Testis (tissue), 3 donors: ENCODE results near the gene RILPL2. TPM values are rescaled to one million over a fixed set of nuclear protein-coding genes. Genes with fewer than 3 reads are reported as not detected.
"Not testable (repeated sequence)": the region's sequence is repeated elsewhere in the genome, so short reads cannot be mapped to it uniquely, and the experiment has no call there.

ENCODE experiments used
- DNase-seq: peaks from one replicate; pipeline ENCODE4 v3.0.0-alpha.2; 2019
- H3K27ac ChIP-seq, 2 donors: fragments of 200-600 bp; sonication (generic); one replicate each; pipeline ENCODE4 v1.5.1; 2019
- H3K27me3 ChIP-seq: fragments of 200-600 bp; sonication (generic); one replicate; pipeline ENCODE4 v1.5.1; 2019
- H3K36me3 ChIP-seq: fragments of 200-600 bp; sonication (generic); one replicate; pipeline ENCODE4 v1.5.1; 2017; ENCODE audit warnings: low read depth; ENCODE audit errors: missing control alignments
- H3K4me1 ChIP-seq: fragments of 200-600 bp; sonication (generic); one replicate; pipeline ENCODE4 v1.5.1; 2019
- H3K4me3 ChIP-seq, 2 donors: fragments of 200-600 bp; sonication (generic); one replicate each; pipeline ENCODE4 v1.5.1; 2017 to 2019
- H3K9me3 ChIP-seq: fragments of 200-600 bp; sonication (generic); one replicate; pipeline ENCODE4 v1.5.1; 2017
- POLR2A ChIP-seq: fragments of 450-650 bp; IDR thresholded peaks from one replicate; pipeline ENCODE4 v1.6.1; 2017; ENCODE audit warnings: antibody characterized with exemption, mild to moderate bottlenecking, moderate library complexity
- WGBS, 2 donors: methylation state at CpG; one replicate each; pipeline ENCODE4 v1.1.5; 2018; 5-methylcytosine and 5-hydroxymethylcytosine counted together
- intact Hi-C: fragments of 100-400 bp; cut with DNase I; formaldehyde crosslinking; loops from one replicate; pipeline ENCODE4 v1.15.1; 2023; ENCODE audit warnings: low total_unique reads
- polyA plus RNA-seq: library from polyadenylated mRNA; stranded (reverse); fragments of 350-450 nt; fragmentation: Illumina TruSeq; extraction: RNeasy Lipid Tissue Mini Kit (QIAGEN cat#74804); gene quantifications from one replicate; pipeline ENCODE4 v1.2.3, GENCODE V29; 2014; ENCODE audit warnings: low read depth, low replicate concordance; ENCODE audit not compliant: insufficient read depth
- total RNA-seq, 2 donors: library from RNA; depleted of rRNA; stranded (reverse); fragments of >200 nt; gene quantifications; one replicate each; pipeline ENCODE4 v1.2.3, GENCODE V29; 2016
- TF ChIP-seq, protein P1 (sequence below), 3 experiments: fragments of 450-650 bp in 2 of 3; fragments of 200-600 bp in 1 of 3; sonication (generic) in 1 of 3; IDR thresholded peaks; one replicate each; pipeline ENCODE4 v1.5.1; 2016 to 2019; ENCODE audit warnings: antibody characterized with exemption in 3 of 3, mild to moderate bottlenecking in 2 of 3, moderate library complexity in 1 of 3

The RILPL2 gene
- total and polyA plus RNA-seq, 3 donors from 2014 or later: 2.2 to 3.6 (median 2.8) TPM

DNA sequence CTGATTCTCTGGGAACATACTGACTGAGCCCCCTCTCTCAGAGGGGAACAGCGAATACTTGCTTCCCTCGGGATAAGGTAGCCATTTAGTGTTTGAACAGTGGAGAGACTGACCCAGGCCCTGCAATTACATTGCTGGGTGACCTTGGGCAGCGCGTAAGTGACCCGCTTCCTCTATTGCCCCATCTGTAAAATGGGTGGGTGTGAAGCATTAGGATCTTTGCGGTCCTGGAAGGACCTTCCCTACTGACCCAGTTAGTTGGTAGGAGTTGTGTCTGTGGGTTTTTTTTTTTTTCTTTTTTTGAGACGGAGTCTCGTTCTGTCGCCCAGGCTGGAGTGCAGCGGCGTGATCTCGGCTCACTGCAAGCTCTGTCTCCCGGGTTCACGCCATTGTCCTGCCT is 53.8 kb downstream of the RILPL2 start:
- H3K36me3 ChIP-seq: no peaks in the 10 kb centered on the region

DNA sequence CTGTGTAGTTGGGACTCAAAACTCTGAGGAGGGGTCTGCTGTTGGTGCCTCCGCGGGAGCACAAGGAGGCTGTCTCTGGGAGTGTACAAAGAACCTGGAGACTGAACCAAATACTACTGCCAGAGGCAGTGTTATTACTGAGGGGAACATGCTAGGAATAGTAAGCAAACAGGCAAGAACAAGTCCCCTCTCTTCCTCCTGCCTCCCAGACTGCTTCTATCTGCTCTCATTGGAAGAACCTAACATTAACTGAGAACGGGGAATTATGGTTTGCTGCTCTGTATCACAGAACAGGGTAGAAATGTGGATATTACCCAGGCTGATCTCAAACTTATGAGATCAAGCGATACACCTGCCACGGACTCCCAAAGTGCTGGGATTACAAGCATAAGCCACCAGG is 57.1 kb downstream of the RILPL2 start:
- Histone ChIP-seq H3K4me1 (peaks cover 8% of the 10 kb centered on the region), H3K27me3 (no peaks in the 10 kb centered on the region), H3K36me3 (no peaks in the 10 kb centered on the region), H3K27ac (no peak overlapping the region), H3K9me3 (no peaks in the 10 kb centered on the region), H3K4me3 (no peak overlapping the region)
- WGBS, 2 donors: 82 to 88% methylated on average over 5 of the region's 5 CpGs
- no peak for TF ChIP-seq POLR2A
- TF ChIP-seq, protein P1, sequence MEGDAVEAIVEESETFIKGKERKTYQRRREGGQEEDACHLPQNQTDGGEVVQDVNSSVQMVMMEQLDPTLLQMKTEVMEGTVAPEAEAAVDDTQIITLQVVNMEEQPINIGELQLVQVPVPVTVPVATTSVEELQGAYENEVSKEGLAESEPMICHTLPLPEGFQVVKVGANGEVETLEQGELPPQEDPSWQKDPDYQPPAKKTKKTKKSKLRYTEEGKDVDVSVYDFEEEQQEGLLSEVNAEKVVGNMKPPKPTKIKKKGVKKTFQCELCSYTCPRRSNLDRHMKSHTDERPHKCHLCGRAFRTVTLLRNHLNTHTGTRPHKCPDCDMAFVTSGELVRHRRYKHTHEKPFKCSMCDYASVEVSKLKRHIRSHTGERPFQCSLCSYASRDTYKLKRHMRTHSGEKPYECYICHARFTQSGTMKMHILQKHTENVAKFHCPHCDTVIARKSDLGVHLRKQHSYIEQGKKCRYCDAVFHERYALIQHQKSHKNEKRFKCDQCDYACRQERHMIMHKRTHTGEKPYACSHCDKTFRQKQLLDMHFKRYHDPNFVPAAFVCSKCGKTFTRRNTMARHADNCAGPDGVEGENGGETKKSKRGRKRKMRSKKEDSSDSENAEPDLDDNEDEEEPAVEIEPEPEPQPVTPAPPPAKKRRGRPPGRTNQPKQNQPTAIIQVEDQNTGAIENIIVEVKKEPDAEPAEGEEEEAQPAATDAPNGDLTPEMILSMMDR (IDR thresholded peaks at IDR 0.05): no peak
- no peak for DNase-seq
- intact Hi-C loops: no loop called here

More for the DNA sequence above, 53.8 kb downstream of the RILPL2 start:
- TF ChIP-seq POLR2A: no peak
- TF ChIP-seq, protein P1 (IDR thresholded peaks at IDR 0.05): no peak
- Histone ChIP-seq H3K4me1 (peaks cover 9% of the 10 kb centered on the region), H3K27ac (no peak overlapping the region), H3K9me3 (no peaks in the 10 kb centered on the region), H3K27me3 (no peaks in the 10 kb centered on the region), H3K4me3 (no peak overlapping the region)
- DNase-seq: no peak
- intact Hi-C loops: no loop called here
- WGBS, 2 donors: 49 to 76% methylated on average over 14 of the region's 14 CpGs

DNA sequence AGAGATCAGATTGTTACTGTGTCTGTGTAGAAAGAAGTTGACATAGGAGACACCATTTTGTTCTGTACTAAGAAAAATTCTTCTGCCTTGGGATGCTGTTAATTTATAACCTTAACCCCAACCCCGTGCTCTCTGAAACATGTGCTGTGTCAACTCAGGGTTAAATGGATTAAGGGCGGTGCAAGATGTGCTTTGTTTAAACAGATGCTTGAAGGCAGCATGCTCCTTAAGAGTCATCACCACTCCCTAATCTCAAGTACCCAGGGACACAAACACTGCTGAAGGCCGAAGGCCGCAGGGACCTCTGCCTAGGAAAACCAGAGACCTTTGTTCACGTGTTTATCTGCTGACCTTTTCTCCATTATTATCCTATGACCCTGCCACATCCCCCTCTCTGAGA is 64.1 kb downstream of the RILPL2 start:
- H3K9me3 ChIP-seq, intact Hi-C loops, H3K36me3 ChIP-seq, DNase-seq, H3K4me3 ChIP-seq, H3K27me3 ChIP-seq, H3K27ac ChIP-seq: not testable (repeated sequence)
- WGBS, 2 donors: 41 to 42% methylated on average over 5 of the region's 5 CpGs
- peaks cover 18% of the 10 kb centered on the region for H3K4me1 ChIP-seq

DNA sequence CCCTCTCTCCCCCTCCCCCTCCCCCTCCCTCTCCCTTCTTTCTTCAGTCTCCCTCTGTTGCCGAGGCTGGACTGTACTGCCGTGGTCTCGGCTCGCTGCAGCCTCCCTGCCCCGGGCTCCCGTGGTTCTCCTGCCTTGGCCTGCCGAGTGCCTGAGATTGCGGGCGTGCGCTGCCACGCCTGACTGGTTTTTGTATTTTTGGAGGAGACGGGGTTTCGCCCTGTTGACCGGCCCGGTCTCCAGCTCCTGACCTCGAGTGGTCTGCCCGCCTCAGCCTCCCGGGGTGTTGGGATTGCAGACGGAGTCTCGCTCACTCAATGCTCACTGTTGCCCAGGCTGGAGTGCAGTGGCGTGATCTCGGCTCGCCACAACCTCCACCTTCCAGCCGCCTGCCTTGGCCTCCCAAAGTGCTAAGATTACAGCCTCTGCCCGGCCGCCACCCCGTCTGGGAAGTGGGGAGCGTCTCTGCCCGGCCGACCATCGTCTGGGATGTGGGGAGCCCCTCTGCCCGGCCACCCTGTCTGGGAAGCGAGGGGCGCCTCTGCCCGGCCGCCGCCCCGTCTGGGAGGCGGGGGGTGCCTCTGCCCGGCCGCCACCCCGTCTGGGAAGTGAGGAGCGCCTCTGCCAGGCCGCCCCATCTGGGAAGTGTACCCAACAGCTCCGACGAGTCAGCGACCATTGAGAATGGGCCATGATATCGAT is 64.7 kb downstream of the RILPL2 start:
- H3K4me1 ChIP-seq: peaks cover 18% of the 10 kb centered on the region
- H3K27ac ChIP-seq, DNase-seq, intact Hi-C loops, H3K9me3 ChIP-seq, H3K4me3 ChIP-seq, H3K27me3 ChIP-seq, H3K36me3 ChIP-seq: not testable (repeated sequence)
- 89 to 93% methylated on average over 35 to 48 of the region's 48 CpGs for WGBS, 2 donors

DNA sequence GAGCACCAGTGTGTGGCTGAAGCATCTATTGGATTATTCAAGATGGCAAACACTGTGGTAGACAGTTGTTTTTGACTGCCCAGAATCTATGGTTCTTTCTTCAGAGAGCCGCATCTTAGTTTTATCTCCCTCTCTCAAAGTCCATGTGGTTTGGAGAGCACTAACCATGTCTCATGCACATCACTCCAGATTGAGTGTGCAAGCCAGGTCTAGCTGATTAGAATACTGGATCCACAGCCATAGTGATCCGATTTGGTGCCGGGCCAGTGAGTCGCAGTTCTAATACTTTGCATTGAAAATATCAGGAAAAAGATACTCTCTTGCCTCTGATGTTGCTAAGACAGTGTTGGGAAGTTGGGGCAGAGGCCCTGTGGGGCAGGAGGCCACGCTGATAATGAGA is 67.3 kb downstream of the RILPL2 start:
- Histone ChIP-seq H3K36me3 (no peaks in the 10 kb centered on the region), H3K27me3 (no peaks in the 10 kb centered on the region), H3K4me3 (no peak overlapping the region), H3K27ac (no peak overlapping the region), H3K9me3 (no peaks in the 10 kb centered on the region), H3K4me1 (peaks cover 9% of the 10 kb centered on the region)
- intact Hi-C loops: no loop called here
- WGBS, 2 donors: 93 to 95% methylated on average over 5 of the region's 5 CpGs
- DNase-seq: no peak
- no peak for TF ChIP-seq POLR2A
- TF ChIP-seq, protein P1 (IDR thresholded peaks at IDR 0.05): no peak

DNA sequence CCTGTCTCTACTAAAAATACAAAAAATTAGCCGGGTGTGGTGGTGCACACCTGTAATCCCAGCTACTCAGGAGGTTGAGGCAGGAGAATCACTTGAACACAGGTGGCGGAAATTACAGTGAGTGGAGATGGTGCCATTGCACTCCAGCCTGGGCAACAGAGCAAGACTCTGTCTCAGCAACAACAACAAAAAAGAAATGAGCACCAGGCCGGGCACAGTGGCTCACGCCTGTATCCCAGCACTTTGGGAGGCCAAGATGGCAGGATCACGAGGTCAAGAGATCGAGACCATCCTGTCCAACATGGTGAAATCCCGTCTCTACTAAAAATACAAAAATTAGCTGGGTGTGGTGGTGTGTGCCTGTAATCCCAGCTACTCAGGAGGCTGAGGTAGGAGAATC is 68.1 kb downstream of the RILPL2 start:
- H3K27ac ChIP-seq, intact Hi-C loops, H3K27me3 ChIP-seq, H3K4me1 ChIP-seq, H3K36me3 ChIP-seq, DNase-seq, H3K9me3 ChIP-seq, H3K4me3 ChIP-seq: not testable (repeated sequence)
- 92 to 96% methylated on average over 7 of the region's 7 CpGs for WGBS, 2 donors
